Ovary (tissue), 3 donors: ENCODE data around the gene TCEA2.

Source experiments
- EP300 ChIP-seq: sonication (generic); formaldehyde crosslinking; IDR thresholded peaks from one replicate; pipeline ENCODE4 v1.6.1; 2017; ENCODE audit warnings: antibody characterized with exemption
- POLR2A ChIP-seq: fragments of 450-650 bp; IDR thresholded peaks from one replicate; pipeline ENCODE4 v1.6.1; 2017; ENCODE audit warnings: antibody characterized with exemption, mild to moderate bottlenecking, moderate library complexity
- TF ChIP-seq, protein P1 (sequence below), 3 donors: fragments of 450-650 bp in 2 of 3; fragments of 200-600 bp in 1 of 3; IDR thresholded peaks; one replicate each; pipeline versions ENCODE4 v1.5.1 to v1.8.0; 2016 to 2022; ENCODE audit warnings: antibody characterized with exemption in 3 of 3, mild to moderate bottlenecking in 1 of 3
- donor health status: DM: no; HTN: no; CAD: no.

DNA sequence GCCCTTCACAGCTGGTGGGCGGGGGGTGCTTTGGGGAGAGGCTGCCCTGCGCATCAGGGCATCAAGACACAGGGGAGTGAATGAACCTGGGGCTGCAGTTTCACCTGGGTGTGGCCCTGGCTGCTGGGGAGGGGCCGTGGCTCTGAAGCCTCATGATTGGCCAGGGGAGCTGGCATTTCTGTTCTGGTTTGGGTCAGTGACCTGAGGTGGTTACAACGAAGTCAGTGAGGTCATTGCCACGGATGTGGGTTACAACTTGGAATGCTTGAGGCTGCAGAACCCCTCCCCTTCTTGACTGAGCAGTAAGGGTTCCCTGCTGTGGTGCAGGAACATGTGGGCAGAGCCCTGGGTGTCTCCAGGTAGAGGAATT lies 3.0 kb downstream of the TCEA2 start:
- TF ChIP-seq POLR2A (no peak), EP300 (no peak)
- TF ChIP-seq, protein P1, sequence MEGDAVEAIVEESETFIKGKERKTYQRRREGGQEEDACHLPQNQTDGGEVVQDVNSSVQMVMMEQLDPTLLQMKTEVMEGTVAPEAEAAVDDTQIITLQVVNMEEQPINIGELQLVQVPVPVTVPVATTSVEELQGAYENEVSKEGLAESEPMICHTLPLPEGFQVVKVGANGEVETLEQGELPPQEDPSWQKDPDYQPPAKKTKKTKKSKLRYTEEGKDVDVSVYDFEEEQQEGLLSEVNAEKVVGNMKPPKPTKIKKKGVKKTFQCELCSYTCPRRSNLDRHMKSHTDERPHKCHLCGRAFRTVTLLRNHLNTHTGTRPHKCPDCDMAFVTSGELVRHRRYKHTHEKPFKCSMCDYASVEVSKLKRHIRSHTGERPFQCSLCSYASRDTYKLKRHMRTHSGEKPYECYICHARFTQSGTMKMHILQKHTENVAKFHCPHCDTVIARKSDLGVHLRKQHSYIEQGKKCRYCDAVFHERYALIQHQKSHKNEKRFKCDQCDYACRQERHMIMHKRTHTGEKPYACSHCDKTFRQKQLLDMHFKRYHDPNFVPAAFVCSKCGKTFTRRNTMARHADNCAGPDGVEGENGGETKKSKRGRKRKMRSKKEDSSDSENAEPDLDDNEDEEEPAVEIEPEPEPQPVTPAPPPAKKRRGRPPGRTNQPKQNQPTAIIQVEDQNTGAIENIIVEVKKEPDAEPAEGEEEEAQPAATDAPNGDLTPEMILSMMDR (IDR thresholded peaks at IDR 0.05) = no peak
